22Rv1 (cell line): Measurements from ENCODE around the gene ANKS1B.

ENCODE experiments used
- H3K27ac ChIP-seq: fragments of 450-650 bp; 2 replicates; pipeline ENCODE4 v1.5.1; 2017
- ZFX ChIP-seq: fragments of 450-650 bp; IDR thresholded peaks from 2 replicates; pipeline ENCODE4 v1.6.1; 2017; ENCODE audit warnings: antibody characterized with exemption, borderline replicate concordance
- TF ChIP-seq, protein P1 (sequence below): fragments of 450-650 bp; IDR thresholded peaks from 2 replicates; pipeline ENCODE4 v1.5.1; 2017; ENCODE audit warnings: mild to moderate bottlenecking

The ANKS1B gene

DNA sequence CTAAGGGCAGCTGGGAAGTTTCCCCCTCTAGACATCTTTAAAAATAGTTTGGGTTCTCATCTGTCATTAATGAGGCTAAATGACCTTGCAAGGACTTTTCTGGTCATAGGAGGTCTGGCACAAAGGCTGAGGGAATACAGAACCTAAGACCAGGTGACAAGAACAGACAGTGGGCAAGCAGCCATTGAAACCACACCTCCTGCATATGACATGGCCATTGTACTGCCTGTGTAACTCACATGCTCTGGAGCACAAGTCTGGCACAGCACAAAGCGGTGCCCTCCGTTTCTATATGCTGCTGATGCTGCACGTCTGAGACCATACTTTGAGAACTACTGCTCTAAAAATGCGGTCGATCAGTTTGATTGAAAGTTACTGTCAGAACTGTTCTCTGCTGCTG, 1196.3 kb downstream of the ANKS1B start:
- no peak for TF ChIP-seq ZFX
- TF ChIP-seq, protein P1, sequence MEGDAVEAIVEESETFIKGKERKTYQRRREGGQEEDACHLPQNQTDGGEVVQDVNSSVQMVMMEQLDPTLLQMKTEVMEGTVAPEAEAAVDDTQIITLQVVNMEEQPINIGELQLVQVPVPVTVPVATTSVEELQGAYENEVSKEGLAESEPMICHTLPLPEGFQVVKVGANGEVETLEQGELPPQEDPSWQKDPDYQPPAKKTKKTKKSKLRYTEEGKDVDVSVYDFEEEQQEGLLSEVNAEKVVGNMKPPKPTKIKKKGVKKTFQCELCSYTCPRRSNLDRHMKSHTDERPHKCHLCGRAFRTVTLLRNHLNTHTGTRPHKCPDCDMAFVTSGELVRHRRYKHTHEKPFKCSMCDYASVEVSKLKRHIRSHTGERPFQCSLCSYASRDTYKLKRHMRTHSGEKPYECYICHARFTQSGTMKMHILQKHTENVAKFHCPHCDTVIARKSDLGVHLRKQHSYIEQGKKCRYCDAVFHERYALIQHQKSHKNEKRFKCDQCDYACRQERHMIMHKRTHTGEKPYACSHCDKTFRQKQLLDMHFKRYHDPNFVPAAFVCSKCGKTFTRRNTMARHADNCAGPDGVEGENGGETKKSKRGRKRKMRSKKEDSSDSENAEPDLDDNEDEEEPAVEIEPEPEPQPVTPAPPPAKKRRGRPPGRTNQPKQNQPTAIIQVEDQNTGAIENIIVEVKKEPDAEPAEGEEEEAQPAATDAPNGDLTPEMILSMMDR, result no peak
- H3K27ac ChIP-seq, result no peak overlapping the region

DNA sequence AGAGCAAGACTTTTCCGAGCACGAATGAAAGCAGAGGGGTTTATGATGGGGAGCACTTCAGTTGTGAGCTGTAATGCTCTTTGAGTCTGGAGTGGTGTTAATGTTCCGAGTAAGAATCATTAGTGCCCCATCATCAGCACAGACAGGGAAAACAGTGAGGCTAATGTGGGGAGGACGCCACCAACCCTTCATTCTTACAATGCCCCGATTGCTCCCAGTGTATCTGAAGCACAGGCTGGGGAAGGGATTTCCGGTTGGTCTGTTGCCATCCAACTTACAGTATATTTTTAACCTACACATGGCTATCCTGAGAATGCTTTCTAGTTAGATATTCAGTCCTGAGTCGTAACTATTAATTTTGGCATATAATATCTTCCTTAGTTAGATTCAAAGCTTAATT, 1198.1 kb downstream of the ANKS1B start:
- no peak overlapping the region for H3K27ac ChIP-seq
- TF ChIP-seq, protein P1, result no peak
- TF ChIP-seq ZFX, result no peak

DNA sequence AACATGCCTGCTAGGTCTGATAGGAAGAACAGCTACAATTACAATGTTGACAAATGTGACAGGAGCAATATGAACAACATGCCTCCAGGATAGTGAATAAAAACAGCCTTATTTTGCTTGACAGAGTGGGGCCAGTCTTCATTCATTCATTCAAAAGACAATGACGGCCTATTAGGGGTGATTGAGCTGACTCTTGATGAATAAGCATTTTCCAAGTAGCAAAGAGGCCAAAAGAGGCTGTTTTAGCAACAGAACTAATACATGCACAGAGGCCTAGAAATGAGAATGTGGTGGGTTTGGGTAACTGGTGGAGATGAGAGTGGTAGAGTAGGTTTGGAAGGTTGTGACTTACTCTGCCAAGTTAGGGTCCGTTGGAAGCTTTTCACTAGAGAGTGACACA, 1201.3 kb downstream of the ANKS1B start:
- no peak overlapping the region for H3K27ac ChIP-seq
- TF ChIP-seq ZFX, result no peak
- TF ChIP-seq, protein P1, result no peak

DNA sequence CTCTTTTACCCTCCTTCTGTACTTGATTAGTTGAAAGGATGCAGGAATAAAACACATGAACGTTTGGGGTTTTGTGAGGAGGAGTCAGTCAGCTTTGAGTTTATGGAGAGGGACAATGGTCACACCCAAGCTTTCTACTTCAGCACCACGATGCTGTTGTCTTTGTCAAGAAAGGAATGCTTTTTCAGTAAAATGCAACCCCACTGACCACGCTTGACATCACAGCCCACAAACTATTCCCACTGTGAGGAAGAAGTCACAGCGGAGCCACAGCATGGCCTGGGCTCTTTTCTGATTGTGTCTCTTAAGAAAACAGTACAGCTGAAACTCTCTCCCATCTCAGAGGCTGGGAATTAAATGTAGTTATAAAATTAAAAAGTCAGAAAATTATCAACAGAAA, 1204.5 kb downstream of the ANKS1B start:
- TF ChIP-seq, protein P1, result no peak
- no peak overlapping the region for H3K27ac ChIP-seq

DNA sequence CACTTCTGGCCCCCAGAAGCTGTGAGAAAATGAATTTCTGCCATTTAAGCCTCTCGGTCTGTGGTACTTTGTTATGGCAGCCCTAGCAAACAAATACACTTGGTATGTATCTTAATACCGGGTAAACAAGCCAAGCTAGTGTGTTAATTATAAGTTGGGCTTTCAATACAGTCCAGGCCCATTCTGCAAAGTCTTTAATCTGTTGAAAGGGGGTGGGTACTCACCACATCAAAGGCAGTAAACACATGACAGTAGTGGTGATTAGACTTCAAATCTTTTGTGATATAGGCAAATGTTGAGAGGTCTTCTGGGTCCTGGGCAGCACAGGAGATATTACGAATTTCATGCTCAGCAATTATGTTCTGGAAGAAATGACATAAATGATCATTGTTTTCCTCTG, 1211.9 kb downstream of the ANKS1B start:
- no peak for TF ChIP-seq ZFX
- TF ChIP-seq, protein P1, result no peak
- no peak overlapping the region for H3K27ac ChIP-seq

DNA sequence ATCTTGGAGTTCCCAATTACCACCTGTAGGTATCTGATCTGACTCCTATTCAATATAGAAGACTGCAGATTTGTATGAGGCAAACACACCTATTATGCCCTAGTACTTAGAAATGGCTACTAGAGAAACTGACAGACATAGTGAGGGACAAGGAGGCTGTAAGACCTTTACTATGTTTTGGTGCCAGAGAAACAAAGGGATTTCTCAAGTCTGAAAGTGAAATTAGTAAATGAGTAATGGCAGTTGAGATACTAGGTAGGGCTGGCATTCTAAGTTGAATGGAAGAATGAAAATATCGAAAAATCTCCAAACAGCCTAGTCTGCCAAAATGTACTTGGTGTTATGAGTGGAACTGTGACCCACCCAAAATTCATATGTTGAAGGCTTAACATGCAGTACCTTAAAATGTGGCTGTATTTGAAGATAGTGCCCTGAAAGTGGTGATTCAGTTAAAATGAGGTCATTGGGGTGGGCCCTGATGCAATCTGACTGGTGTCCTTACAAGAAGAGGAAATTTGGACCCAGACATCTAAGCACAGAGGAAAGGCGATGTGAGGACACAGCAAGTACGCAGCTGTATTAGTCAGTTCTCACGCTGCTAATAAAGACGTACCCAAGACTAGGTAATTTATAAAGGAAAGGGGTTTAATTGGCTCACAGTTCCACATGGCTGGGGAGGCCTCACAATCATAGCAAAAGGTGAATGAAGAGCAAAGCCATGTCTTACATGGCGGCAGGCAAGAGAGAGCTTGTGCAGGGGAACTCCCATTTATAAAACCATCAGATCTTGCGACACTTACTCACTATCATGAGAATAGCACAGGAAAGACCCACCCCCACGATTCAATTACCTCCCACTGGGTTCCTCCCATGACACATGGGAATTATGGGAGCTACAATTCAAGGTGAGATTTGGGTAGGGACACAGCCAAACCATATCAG, 1212.7 kb downstream of the ANKS1B start:
- no peak overlapping the region for H3K27ac ChIP-seq
- TF ChIP-seq, protein P1, result no peak
- no peak for TF ChIP-seq ZFX

DNA sequence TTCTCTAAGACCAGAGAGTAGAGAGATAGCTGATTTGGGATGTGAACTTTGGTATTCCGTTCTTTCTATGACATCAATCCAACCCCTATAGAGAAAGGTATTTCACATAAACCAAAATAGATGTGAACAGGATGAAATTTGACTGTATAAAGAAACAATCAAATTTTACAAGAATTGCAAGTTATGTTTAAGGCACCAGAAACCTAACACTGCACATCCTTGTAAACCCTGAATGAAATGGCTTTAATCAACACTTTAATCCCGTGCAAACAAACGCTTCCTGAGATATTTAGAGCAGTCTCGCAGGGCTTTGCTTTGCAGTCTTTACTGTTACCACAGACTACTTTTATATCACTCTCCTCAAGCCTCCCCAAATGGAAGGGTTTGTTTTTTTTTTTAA, 1214.5 kb downstream of the ANKS1B start:
- H3K27ac ChIP-seq, result no peak overlapping the region
- no peak for TF ChIP-seq ZFX
- TF ChIP-seq, protein P1, result no peak
